ENCODE measurements around the gene TOMM5. TPM values are rescaled to one million over a fixed set of nuclear protein-coding genes. Genes with fewer than 3 reads are reported as not detected.

The TOMM5 gene
- total RNA-seq, 4 donors from 2014 or later: 25.1 to 129 (median 105) TPM

DNA sequence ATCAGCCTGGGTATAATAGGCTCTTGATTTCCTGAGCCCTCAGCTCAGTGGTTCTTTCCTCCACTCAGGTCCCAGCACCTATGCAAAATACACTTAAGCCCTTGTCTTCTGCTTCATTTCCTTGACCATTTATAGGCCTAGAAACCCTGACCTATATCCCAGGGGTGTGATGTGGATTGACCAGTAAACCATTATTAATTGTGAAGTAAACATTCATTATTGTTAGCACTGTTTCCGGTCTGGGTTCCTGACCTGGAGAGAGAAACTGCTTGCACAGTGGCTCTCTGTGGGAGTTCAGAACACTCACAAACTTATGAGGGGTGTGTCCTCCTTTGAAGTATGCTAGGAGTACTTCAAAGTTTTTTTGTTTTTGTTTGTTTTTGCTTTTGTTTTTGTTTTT is 19.6 kb upstream of the TOMM5 start:
- H3K27me3 ChIP-seq: no peaks in the 10 kb centered on the region
- H3K4me1 ChIP-seq: no peaks in the 10 kb centered on the region
- H3K4me3 ChIP-seq: no peak overlapping the region
- H3K27ac ChIP-seq: no peak overlapping the region
- H3K9me3 ChIP-seq: no peaks in the 10 kb centered on the region
- no peaks in the 10 kb centered on the region for H3K36me3 ChIP-seq
- intact Hi-C loops (cut with DNase I): no loop called here
- WGBS, 2 donors: 44 to 60% methylated on average over 1 of the region's 1 CpG
- DNase-seq: no peak
- TF ChIP-seq CTCF (IDR thresholded peaks at IDR 0.05) (no peak), POLR2A (IDR thresholded peaks at IDR 0.05) (no peak)

DNA sequence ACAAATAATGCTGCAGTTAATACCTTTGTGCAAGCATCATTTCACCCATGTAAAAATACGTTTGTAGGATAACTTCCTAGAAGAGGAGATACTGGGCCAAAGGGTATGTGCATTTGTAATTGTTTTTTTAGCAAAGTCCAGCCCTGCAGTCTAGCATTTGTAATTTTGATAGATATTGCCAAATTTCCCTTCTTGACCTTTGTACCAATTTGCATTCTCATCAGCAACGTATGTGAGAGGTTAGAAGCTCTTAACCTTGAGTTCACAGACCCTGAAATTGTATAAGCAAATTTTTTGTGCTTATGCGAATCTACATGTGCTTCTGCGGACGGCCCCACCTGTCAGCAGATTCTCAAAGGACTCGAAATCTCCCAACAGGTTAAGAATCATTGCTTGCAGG is 18.6 kb upstream of the TOMM5 start:
- 62 to 69% methylated on average over 6 of the region's 6 CpGs for WGBS, 2 donors
- DNase-seq: no peak

GRCh38 chr9:37609735-37610397 is 17.5 kb upstream of the TOMM5 start:
- no peak for DNase-seq
- Histone ChIP-seq H3K27me3 (peaks cover 0 to 9% (median 0%) of the 10 kb centered on the region in 4 donors), H3K4me1 (no peaks in the 10 kb centered on the region), H3K27ac (no peak overlapping the region), H3K36me3 (no peaks in the 10 kb centered on the region), H3K4me3 (no peak overlapping the region), H3K9me3 (no peaks in the 10 kb centered on the region)
- TF ChIP-seq CTCF (IDR thresholded peaks at IDR 0.05): no peak
- no peak for TF ChIP-seq POLR2A (IDR thresholded peaks at IDR 0.05)
- 64 to 81% methylated on average over 6 of the region's 6 CpGs for WGBS, 2 donors
- intact Hi-C loops (cut with DNase I): no loop called here

More for the DNA sequence above, 18.6 kb upstream of the TOMM5 start:
- Histone ChIP-seq H3K36me3 (no peaks in the 10 kb centered on the region), H3K27ac (no peak overlapping the region), H3K4me1 (no peaks in the 10 kb centered on the region), H3K9me3 (no peaks in the 10 kb centered on the region), H3K4me3 (no peak overlapping the region), H3K27me3 (no peaks in the 10 kb centered on the region)
- TF ChIP-seq CTCF (IDR thresholded peaks at IDR 0.05) (no peak), POLR2A (IDR thresholded peaks at IDR 0.05) (no peak)
- intact Hi-C loops (cut with DNase I): no loop called here

DNA sequence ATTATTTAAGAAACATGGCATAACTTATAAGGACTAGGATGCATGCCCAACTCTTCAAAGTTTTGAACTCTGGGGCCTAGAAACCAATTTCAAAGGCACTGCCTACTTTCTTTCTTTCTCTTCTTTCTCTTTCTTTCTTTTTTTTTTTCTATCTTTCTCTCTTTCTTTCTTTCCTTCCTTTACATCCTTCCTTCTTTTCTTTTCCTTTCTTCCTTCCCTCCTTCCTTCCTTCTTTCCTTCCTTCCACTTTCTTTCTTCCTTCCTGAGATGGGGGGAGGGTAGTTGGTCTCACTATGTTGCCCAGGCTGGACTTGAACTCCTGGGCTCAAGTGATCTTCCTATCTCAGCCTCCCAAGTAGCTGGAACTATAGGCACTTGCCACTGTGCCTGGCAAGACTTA is 15.9 kb upstream of the TOMM5 start:
- Histone ChIP-seq H3K27me3 (peaks cover 0 to 14% (median 0%) of the 10 kb centered on the region in 4 donors), H3K4me1 (peaks cover 0 to 5% (median 4%) of the 10 kb centered on the region in 3 donors), H3K27ac (no peak overlapping the region), H3K4me3 (no peak overlapping the region), H3K9me3 (no peaks in the 10 kb centered on the region), H3K36me3 (no peaks in the 10 kb centered on the region)
- no peak for TF ChIP-seq CTCF (IDR thresholded peaks at IDR 0.05)
- TF ChIP-seq POLR2A (IDR thresholded peaks at IDR 0.05): no peak
- DNase-seq: no peak
- intact Hi-C loops (cut with DNase I): no loop called here

DNA sequence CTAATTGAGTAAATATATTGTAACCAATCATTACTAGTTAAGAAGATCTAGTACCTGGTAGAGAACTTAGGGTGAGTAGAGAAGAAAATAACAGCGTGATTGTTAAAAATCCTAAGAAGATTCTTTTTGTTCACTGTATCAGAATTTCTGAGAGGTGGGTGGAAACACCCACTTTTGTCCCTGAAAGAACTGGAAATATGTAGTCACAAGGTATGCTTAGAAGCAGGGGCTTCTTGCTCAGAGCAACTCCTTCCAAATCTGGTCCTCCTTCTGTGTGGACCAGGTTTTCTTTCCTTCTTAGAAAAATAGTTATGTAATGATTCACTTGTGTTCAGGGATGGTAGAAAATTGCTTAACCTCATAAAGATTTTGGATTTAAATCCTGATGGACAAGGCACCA is 11.9 kb upstream of the TOMM5 start:
- no peak for DNase-seq
- Histone ChIP-seq H3K4me3 (no peak overlapping the region), H3K36me3 (no peaks in the 10 kb centered on the region), H3K4me1 (peaks cover 0 to 14% (median 13%) of the 10 kb centered on the region in 3 donors), H3K27me3 (peaks cover 0 to 15% (median 0%) of the 10 kb centered on the region in 4 donors), H3K9me3 (no peaks in the 10 kb centered on the region), H3K27ac (no peak overlapping the region)
- 76 to 81% methylated on average over 1 of the region's 1 CpG for WGBS, 2 donors
- intact Hi-C loops (cut with DNase I): no loop called here
- no peak for TF ChIP-seq POLR2A (IDR thresholded peaks at IDR 0.05)
- TF ChIP-seq CTCF (IDR thresholded peaks at IDR 0.05): no peak
